Neural cell (in vitro differentiated cells): ENCODE data around the gene ZHX3.

Source experiments
- POLR2AphosphoS5 ChIP-seq: IDR thresholded peaks from 2 replicates; pipeline ENCODE4 v1.6.1; 2012
- TF ChIP-seq, protein P1 (sequence below): fragments of 450-650 bp; IDR thresholded peaks from 2 replicates; pipeline ENCODE4 v1.5.1; 2014; ENCODE audit warnings: antibody characterized with exemption, mild to moderate bottlenecking, moderate library complexity; ENCODE audit not compliant: poor library complexity, severe bottlenecking

DNA sequence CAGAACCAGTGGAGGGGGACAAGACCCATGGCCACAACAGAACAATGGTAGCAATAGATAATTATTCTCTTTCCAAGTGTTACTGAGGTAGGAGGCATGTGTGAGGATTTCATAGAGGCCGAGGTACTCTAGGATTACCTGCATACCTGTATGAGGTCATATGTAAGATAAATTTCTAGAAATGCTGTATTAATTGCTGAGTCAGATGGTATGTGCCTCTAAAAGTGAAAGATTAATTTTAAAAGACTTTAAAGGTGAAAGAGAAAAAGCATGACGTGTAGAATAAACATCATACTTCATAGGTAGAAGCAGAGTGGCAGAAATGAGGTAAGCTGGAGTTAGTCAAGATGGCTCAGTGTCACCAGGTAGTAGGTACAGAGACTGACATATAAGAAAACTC is 51.6 kb downstream of the ZHX3 start:
- no peak for TF ChIP-seq POLR2AphosphoS5
- TF ChIP-seq, protein P1, sequence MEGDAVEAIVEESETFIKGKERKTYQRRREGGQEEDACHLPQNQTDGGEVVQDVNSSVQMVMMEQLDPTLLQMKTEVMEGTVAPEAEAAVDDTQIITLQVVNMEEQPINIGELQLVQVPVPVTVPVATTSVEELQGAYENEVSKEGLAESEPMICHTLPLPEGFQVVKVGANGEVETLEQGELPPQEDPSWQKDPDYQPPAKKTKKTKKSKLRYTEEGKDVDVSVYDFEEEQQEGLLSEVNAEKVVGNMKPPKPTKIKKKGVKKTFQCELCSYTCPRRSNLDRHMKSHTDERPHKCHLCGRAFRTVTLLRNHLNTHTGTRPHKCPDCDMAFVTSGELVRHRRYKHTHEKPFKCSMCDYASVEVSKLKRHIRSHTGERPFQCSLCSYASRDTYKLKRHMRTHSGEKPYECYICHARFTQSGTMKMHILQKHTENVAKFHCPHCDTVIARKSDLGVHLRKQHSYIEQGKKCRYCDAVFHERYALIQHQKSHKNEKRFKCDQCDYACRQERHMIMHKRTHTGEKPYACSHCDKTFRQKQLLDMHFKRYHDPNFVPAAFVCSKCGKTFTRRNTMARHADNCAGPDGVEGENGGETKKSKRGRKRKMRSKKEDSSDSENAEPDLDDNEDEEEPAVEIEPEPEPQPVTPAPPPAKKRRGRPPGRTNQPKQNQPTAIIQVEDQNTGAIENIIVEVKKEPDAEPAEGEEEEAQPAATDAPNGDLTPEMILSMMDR: no peak
